ENCODE measurements around the gene KCNQ1.

Gene KCNQ1

DNA sequence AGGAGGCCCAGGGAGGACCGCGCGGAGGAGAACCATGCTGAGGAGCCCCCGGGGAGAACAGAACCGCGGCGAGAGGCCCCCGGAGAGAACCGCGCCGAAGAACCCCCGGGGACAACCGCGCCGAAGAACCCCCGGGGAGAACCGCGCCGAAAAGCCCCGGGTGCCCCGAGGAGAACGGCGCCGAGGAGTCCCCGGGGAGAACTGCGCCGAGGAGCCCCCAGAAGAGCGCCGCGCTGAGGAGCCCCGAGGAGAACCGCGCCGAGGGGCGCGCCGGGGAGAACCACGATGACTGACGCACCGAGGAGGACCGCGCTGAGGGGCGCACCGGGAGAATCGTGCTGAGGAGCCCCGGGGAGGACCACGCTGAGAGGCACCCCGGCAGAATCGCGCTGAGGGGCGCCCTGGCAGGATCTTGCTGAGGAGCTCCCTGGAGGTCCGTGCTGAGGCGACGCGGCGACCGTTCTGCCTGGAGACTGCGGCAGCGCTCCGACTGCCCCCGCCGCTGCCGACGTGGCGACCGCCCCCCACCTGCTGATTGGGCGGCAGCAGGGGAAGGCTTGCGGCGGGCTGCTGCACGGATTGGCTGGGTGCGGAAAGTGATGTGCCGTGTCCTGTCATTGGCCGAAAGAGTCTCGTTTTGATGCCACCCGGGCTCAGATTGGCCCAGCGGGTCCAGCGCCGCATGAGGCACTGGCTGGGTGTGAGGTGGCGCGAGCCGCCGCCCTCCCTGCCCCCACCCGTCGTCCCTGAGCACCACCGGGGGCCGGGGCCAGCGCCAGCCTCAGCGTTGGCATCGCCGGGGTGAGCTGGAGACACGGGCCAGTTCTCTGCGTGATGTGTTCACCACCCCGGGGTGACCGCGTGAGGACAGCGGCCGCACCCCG lies 255.0 kb downstream of the KCNQ1 start, which contains the start of gene KCNQ1OT1:
Gene KCNQ1OT1, minus strand, starts transcription at position 464 of the 884 bp plus-strand sequence.
- peak; percentile 64 for DNase-seq (ENCODE audit: low read depth)

GRCh38 chr11:2700415-2701211 lies 255.8 kb downstream of the KCNQ1 start:
- no peak for DNase-seq (ENCODE audit: low read depth)

DNA sequence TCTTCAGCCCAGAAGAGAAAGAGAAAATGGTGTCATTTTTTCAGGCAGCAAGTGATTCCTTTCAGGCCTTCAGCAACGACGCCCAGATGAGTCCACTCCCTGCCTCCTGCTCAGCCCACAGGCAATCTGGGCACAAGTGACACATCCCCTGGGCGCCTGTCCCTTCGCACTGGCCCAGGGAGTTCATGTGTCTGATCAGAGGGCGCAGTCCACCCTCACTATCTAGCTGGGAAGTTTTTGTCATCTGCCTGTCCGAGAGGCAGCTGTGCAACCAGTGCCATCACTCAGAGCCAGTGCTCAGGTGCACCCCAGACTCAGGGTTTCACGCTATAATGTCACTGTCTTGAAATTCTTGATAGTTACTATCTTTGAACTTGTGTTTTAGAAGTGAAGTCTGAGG lies 256.4 kb downstream of the KCNQ1 start:
- DNase-seq (ENCODE audit: low read depth) = no peak

DNA sequence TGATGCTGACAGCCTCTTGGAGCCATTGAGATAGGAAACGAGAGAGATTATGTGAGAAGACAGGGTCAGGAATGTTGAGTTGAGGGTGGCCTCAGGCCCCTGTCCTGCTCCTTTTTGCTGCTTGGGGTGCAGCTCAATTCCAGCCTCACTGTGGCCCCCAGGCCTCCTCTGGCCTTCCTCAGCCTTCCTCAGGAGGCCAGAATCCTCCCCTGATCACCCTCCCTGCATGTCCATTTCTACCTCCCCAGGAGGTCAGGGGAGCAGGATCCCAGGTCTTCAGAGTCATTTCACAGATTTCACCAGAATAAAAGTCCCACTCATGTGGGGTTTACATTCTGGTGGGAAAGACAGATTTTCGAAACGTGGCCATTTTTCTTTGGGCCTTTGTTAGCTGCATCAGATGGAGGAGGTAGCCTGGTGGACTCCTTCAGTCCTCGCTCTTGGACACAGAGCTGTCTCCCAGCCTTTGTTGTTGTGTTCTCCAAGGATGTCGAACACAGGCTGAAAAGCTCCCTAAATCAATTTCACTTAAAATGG lies 257.2 kb downstream of the KCNQ1 start:
- no peak for DNase-seq (ENCODE audit: low read depth)

GRCh38 chr11:2702771-2703362 lies 258.1 kb downstream of the KCNQ1 start:
- DNase-seq (ENCODE audit: low read depth) = no peak

- no peak for DNase-seq (ENCODE audit: low read depth)
Observed at GRCh38 chr11:2703363-2704141, 258.7 kb downstream of the KCNQ1 start.

GRCh38 chr11:2704356-2704755 lies 259.5 kb downstream of the KCNQ1 start:
- DNase-seq (ENCODE audit: low read depth) = no peak

- no peak for DNase-seq (ENCODE audit: low read depth)
Observed at GRCh38 chr11:2704896-2705606, 260.2 kb downstream of the KCNQ1 start.

DNA sequence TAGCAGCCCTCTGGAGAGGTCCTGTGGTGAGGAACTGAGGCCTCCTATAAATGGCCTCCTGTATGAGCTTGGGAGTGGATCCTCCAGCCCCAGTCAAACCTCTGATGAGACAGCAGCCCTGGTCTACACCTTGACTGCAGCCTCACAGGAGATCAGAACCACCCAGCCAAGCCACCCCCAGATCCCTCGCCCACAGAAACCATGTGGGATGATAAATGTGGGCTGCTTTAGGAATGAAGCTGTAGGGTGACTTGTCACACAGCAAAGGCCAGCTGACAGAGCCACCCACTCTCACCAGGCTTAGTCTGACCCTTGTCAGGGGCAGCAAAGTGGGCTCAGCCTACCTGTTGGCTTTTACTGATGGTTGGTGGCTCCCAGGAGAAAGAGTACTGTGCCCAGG lies 261.5 kb downstream of the KCNQ1 start:
- DNase-seq (ENCODE audit: low read depth) = no peak

DNA sequence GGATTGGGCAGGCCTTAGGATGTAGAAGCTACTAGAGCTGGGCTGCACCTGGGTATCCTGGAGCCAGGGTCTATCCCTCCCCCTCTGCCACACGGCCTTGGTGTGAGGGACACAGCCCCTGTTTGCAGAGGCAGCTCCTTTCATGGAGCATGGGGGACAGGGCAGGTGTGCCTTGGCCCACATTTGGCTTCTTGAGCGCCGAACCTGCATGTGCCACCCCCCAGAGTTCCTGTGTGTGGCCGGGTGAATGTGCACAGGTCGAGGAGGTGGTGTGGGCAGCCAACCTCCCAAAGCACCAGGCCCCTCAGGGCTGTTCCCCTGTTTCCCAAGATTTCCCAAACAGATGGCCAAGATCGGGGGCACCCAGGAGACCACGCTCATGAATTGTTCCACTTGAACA lies 262.9 kb downstream of the KCNQ1 start:
- DNase-seq (ENCODE audit: low read depth) = no peak

- no peak for DNase-seq (ENCODE audit: low read depth)
Observed at GRCh38 chr11:2708151-2708581, 263.4 kb downstream of the KCNQ1 start.

GRCh38 chr11:2708757-2709281 lies 264.0 kb downstream of the KCNQ1 start:
- DNase-seq (ENCODE audit: low read depth) = no peak

GRCh38 chr11:2709429-2709828 lies 264.6 kb downstream of the KCNQ1 start:
- DNase-seq (ENCODE audit: low read depth) = no peak

DNA sequence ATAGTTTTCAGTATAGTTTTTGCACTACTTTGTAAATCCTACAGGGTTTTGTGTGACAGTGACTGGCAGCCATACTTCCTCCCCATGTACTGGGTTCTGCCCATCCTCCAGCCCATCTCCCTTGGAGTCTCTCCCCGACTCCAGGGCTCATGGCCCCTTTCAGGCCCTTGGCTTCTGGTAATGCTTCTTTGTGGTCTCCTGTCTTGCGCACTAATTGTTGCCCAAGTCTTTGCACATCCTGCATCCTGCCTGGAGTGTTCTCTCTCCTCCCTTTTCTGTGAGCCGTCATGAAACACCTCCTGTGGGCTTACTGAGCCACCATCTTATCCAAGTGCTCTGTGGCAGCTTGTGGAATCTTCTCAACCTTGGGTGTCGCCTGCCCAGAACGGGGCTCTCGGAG lies 266.4 kb downstream of the KCNQ1 start:
- DNase-seq (ENCODE audit: low read depth) = no peak

DNA sequence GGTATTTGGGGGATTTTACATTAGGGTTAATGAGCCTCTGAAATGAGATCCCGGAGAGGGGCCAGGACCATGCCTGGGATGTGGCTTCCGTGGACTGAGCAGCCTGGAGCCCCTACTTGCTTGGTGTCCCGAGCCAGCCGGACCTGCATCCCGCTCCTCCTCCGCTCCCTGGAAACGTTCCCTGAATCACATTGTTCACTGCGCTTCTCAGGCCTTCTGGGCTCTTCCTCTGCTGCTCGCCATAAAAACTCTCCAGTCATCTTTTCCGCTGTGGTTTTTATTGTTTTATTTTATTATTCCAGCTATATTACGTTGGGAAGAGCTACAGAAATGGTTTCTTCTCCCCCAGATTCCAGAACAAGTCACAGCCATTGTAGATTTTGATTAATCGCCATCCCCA lies 268.3 kb downstream of the KCNQ1 start:
- DNase-seq (ENCODE audit: low read depth) = no peak

GRCh38 chr11:2713661-2714462 lies 269.1 kb downstream of the KCNQ1 start:
- DNase-seq (ENCODE audit: low read depth) = no peak

DNA sequence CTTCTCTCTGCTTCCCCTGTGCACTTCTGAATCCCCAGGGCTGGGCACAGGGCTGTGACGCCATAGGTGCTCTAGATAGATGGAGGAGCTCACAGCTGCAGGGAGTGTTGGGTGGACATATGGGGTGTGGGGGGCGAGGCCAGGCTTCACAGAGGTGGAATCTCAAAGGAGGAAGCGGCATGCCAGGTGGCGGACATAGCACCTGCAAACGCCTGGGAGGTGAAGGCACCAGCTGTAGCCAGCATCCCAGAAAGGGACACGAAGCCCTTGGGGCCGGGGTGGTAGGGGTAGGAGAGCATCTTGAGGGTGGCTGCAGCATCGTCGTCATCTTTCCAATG lies 269.6 kb downstream of the KCNQ1 start:
- DNase-seq (ENCODE audit: low read depth) = no peak

- no peak for DNase-seq (ENCODE audit: low read depth)
Observed at GRCh38 chr11:2714871-2715270, 270.1 kb downstream of the KCNQ1 start.

GRCh38 chr11:2715716-2716350 lies 271.0 kb downstream of the KCNQ1 start:
- DNase-seq (ENCODE audit: low read depth) = no peak

All from HS-5 (cell line).